Neural cell (in vitro differentiated cells): ENCODE measurements around the gene SLC36A3. TPM values are rescaled to one million over a fixed set of nuclear protein-coding genes. Genes with fewer than 3 reads are reported as not detected.

Source experiments
- H2AFZ ChIP-seq: fragments of 200-600, 300-800 bp; sonication (generic), shearing (Covaris generic); 2 replicates; pipeline ENCODE4 v1.6.0; 2014; ENCODE audit warnings: low read depth, mild to moderate bottlenecking, antibody characterized with exemption, low read length, moderate library complexity
- H3F3A ChIP-seq: fragments of 200-600 bp; shearing (Covaris generic); 2 replicates; pipeline ENCODE4 v1.6.1; 2016; ENCODE audit warnings: mild to moderate bottlenecking, moderate library complexity, mixed read lengths, antibody characterized with exemption, low read length; ENCODE audit not compliant: insufficient read depth, poor library complexity, severe bottlenecking
- H3K27ac ChIP-seq: fragments of 200-600, 300-800 bp; sonication (generic), shearing (Covaris generic); 2 replicates; pipeline ENCODE4 v1.5.1; 2014; ENCODE audit warnings: mild to moderate bottlenecking, low read length, moderate library complexity
- H3K27me3 ChIP-seq: fragments of 300-800, 200-600 bp; sonication (generic), shearing (Covaris generic); 2 replicates; pipeline ENCODE4 v1.6.0; 2014; ENCODE audit warnings: mild to moderate bottlenecking, low read depth, low read length, moderate library complexity; ENCODE audit not compliant: insufficient read depth
- H3K36me3 ChIP-seq: fragments of 300-800, 200-600 bp; sonication (generic), shearing (Covaris generic); 2 replicates; pipeline ENCODE4 v1.5.1; 2014; ENCODE audit warnings: mild to moderate bottlenecking, antibody characterized with exemption, low read length, moderate library complexity; ENCODE audit not compliant: insufficient read depth
- H3K4me2 ChIP-seq: fragments of 300-800, 200-600 bp; sonication (generic), shearing (Covaris generic); 2 replicates; pipeline ENCODE4 v1.6.0; 2014; ENCODE audit warnings: mild to moderate bottlenecking, low read length
- H3K4me3 ChIP-seq: fragments of 300-800, 200-600 bp; sonication (generic), shearing (Covaris generic); 2 replicates; pipeline ENCODE4 v1.5.1; 2014; ENCODE audit warnings: mild to moderate bottlenecking, low read length, moderate library complexity
- H3K79me2 ChIP-seq: fragments of 200-600 bp; shearing (Covaris generic); replicated peaks from 2 replicates; pipeline ENCODE4 v1.6.0; 2014; ENCODE audit warnings: mild to moderate bottlenecking, low read length, moderate library complexity; ENCODE audit not compliant: insufficient read depth
- H3K9ac ChIP-seq: fragments of 300-800, 200-600 bp; sonication (generic), shearing (Covaris generic); 2 replicates; pipeline ENCODE4 v1.6.1; 2016; ENCODE audit warnings: mild to moderate bottlenecking, low read length, mixed read lengths
- H3K9me2 ChIP-seq: fragments of 200-600 bp; shearing (Covaris generic); 2 replicates; pipeline ENCODE4 v1.6.1; 2016; ENCODE audit warnings: mild to moderate bottlenecking, low read length, mixed read lengths; ENCODE audit not compliant: insufficient read depth
- H3K9me3 ChIP-seq: fragments of 200-600, 300-800 bp; sonication (generic), shearing (Covaris generic); 2 replicates; pipeline ENCODE4 v1.6.1; 2016; ENCODE audit warnings: mild to moderate bottlenecking, mixed run types, low read length, moderate library complexity, mixed read lengths
- H4K20me1 ChIP-seq: fragments of 200-600 bp; shearing (Covaris generic); 2 replicates; pipeline ENCODE4 v1.6.1; 2016; ENCODE audit warnings: mild to moderate bottlenecking, mixed run types; ENCODE audit not compliant: insufficient read depth
- EZH2 ChIP-seq: fragments of 200-600, 300-800 bp; shearing (Covaris generic), sonication (generic); IDR thresholded peaks from 2 replicates; pipeline ENCODE4 v1.6.1; 2014; ENCODE audit warnings: antibody characterized with exemption, low read length, borderline replicate concordance, mild to moderate bottlenecking; ENCODE audit not compliant: insufficient read depth, poor library complexity, severe bottlenecking
- MXI1 ChIP-seq: fragments of 450-650 bp; conservative IDR thresholded peaks from 2 replicates; pipeline ENCODE4 v1.6.1; 2014; ENCODE audit warnings: antibody characterized with exemption, mild to moderate bottlenecking; ENCODE audit not compliant: poor library complexity, severe bottlenecking
- POLR2AphosphoS5 ChIP-seq: IDR thresholded peaks from 2 replicates; pipeline ENCODE4 v1.6.1; 2012
- RAD21 ChIP-seq: fragments of 450-650 bp; conservative IDR thresholded peaks from 2 replicates; pipeline ENCODE4 v1.6.1; 2014; ENCODE audit warnings: antibody characterized with exemption, mild to moderate bottlenecking, moderate library complexity
- SMC3 ChIP-seq: fragments of 450-650 bp; conservative IDR thresholded peaks from 2 replicates; pipeline ENCODE4 v1.6.1; 2014; ENCODE audit warnings: antibody characterized with exemption, mild to moderate bottlenecking, moderate library complexity; ENCODE audit not compliant: poor library complexity
- TAF1 ChIP-seq: IDR thresholded peaks from 2 replicates; pipeline ENCODE4 v1.6.1; 2012; ENCODE audit warnings: low read depth
- polyA plus RNA-seq: library from polyadenylated mRNA; depleted of rRNA; stranded (reverse); fragments of >200 nt; gene quantifications from 2 replicates; pipeline ENCODE4 v1.2.3, GENCODE V29; 2014
- TF ChIP-seq, protein P1 (sequence below): fragments of 450-650 bp; IDR thresholded peaks from 2 replicates; pipeline ENCODE4 v1.5.1; 2014; ENCODE audit warnings: antibody characterized with exemption, mild to moderate bottlenecking, moderate library complexity; ENCODE audit not compliant: poor library complexity, severe bottlenecking
- TF ChIP-seq, protein P2 (sequence below): IDR thresholded peaks from 2 replicates; pipeline ENCODE4 v1.6.1; 2012; ENCODE audit warnings: borderline replicate concordance

SLC36A3 gene
- polyA plus RNA-seq, 1 donor from 2014 or later, result not detected

DNA sequence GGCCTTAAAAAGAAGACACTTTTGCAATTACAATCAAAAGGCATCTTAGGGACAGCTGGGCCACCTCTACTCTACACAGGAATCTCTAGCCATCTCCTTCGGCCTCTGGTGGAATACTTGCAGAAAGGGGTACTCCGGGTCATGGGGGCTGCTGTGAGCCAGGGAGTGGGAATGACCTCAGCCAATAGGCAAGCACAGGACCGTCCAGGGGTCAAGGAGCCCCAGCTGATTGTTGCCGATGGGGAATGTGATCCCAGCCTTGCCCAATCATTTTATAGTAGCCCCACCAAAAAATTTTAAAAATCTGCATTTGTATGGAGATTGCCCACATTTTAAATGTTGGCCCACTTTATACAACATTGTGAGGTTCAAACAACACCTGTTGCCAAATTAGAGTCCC is 16.9 kb upstream of the SLC36A3 start:
- TF ChIP-seq SMC3 (no peak), POLR2AphosphoS5 (no peak)
- H3K4me2 ChIP-seq, result no peak overlapping the region

DNA sequence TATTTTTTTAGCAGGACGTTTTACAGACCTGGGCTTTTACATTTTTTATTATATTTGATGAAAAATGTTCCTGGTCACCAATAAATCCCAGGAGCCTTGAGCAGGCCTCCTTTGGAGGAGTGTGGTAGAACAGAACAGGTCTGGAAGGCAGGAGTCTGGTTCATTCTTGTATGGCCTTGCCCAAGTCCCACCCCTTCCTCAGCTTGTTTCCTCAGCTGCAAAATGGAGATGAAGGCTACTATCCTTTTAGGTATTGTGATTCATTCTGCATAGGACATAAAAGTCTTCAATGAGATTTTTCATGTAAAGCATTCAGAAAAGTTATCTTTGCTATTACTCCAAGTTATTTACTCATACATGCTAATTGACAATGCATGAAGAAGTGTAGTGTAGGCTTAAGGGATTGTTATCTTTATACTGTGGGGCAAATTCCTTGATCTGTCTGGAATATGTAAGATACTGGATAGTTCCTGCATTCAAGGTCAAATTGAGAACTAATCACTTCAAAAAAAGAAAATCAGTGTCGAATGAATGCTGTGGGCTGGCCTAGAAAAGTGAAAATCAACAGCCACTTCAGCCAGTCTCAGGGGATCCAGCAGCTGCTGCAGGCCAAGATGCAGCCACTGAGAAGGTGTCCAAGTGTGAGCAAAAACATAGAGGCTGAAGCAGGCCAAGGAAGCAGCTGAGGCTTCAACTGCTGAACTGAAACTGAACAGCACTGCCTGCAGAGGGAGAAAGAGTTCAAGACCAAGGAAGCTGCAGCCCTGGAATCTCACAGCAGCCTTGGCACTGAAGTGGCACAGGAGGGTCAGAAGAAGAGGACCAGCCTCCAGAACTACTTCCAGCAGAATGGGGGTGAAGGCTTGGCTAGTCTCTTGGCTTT is 15.5 kb upstream of the SLC36A3 start:
- no peaks in the 10 kb centered on the region for H3K36me3 ChIP-seq
- H3K9me3 ChIP-seq, result no peaks in the 10 kb centered on the region
- H3K4me3 ChIP-seq, result no peak overlapping the region
- H3F3A ChIP-seq, result no peaks in the 10 kb centered on the region
- H3K79me2 ChIP-seq, result no peaks in the 10 kb centered on the region
- no peaks in the 10 kb centered on the region for H4K20me1 ChIP-seq
- H3K9me2 ChIP-seq, result no peaks in the 10 kb centered on the region
- H3K4me2 ChIP-seq, result no peak overlapping the region
- H2AFZ ChIP-seq, result no peak overlapping the region
- H3K27ac ChIP-seq, result no peak overlapping the region
- TF ChIP-seq RAD21 (no peak), TAF1 (no peak)
- H3K9ac ChIP-seq, result no peak overlapping the region
- H3K27me3 ChIP-seq, result no peaks in the 10 kb centered on the region

More for the DNA sequence above, 16.9 kb upstream of the SLC36A3 start:
- H2AFZ ChIP-seq, result no peak overlapping the region
- H4K20me1 ChIP-seq, result no peaks in the 10 kb centered on the region
- H3K9me2 ChIP-seq, result no peaks in the 10 kb centered on the region
- no peak overlapping the region for H3K4me3 ChIP-seq
- no peak overlapping the region for H3K27ac ChIP-seq
- no peaks in the 10 kb centered on the region for H3K27me3 ChIP-seq
- no peaks in the 10 kb centered on the region for H3K79me2 ChIP-seq
- no peaks in the 10 kb centered on the region for H3K36me3 ChIP-seq
- no peaks in the 10 kb centered on the region for H3K9me3 ChIP-seq
- no peak overlapping the region for H3K9ac ChIP-seq
- H3F3A ChIP-seq, result no peaks in the 10 kb centered on the region

DNA sequence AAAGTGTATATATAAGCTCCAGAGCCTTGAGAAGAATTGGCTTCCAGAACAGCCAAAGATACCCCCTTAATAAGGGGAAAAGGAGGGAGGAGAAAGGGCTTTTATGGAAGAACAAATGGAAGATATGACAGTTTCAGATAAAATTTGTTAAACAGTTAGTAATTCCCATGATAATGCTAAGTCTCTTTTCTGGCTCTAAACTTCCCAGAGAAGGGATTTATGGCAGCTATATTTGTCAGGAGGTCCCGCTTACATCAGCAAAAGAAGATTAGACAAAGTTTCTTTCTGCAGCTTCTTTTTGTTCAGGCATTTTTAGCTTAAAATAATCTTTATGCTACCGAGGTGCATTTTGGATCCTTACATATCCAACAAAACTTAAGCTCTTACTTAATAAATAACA is 14.3 kb upstream of the SLC36A3 start:
- Histone ChIP-seq H3K27ac (no peak overlapping the region), H3K4me2 (no peak overlapping the region), H4K20me1 (no peaks in the 10 kb centered on the region), H2AFZ (no peak overlapping the region), H3K36me3 (no peaks in the 10 kb centered on the region), H3K4me3 (no peak overlapping the region), H3F3A (no peaks in the 10 kb centered on the region), H3K27me3 (no peaks in the 10 kb centered on the region), H3K9me2 (no peaks in the 10 kb centered on the region), H3K9ac (no peak overlapping the region), H3K9me3 (no peaks in the 10 kb centered on the region), H3K79me2 (no peaks in the 10 kb centered on the region)
- TF ChIP-seq MXI1 (no peak), POLR2AphosphoS5 (no peak), TAF1 (no peak), SMC3 (no peak), RAD21 (no peak), EZH2 (no peak)
- TF ChIP-seq, protein P1, sequence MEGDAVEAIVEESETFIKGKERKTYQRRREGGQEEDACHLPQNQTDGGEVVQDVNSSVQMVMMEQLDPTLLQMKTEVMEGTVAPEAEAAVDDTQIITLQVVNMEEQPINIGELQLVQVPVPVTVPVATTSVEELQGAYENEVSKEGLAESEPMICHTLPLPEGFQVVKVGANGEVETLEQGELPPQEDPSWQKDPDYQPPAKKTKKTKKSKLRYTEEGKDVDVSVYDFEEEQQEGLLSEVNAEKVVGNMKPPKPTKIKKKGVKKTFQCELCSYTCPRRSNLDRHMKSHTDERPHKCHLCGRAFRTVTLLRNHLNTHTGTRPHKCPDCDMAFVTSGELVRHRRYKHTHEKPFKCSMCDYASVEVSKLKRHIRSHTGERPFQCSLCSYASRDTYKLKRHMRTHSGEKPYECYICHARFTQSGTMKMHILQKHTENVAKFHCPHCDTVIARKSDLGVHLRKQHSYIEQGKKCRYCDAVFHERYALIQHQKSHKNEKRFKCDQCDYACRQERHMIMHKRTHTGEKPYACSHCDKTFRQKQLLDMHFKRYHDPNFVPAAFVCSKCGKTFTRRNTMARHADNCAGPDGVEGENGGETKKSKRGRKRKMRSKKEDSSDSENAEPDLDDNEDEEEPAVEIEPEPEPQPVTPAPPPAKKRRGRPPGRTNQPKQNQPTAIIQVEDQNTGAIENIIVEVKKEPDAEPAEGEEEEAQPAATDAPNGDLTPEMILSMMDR, result no peak
- TF ChIP-seq, protein P2, sequence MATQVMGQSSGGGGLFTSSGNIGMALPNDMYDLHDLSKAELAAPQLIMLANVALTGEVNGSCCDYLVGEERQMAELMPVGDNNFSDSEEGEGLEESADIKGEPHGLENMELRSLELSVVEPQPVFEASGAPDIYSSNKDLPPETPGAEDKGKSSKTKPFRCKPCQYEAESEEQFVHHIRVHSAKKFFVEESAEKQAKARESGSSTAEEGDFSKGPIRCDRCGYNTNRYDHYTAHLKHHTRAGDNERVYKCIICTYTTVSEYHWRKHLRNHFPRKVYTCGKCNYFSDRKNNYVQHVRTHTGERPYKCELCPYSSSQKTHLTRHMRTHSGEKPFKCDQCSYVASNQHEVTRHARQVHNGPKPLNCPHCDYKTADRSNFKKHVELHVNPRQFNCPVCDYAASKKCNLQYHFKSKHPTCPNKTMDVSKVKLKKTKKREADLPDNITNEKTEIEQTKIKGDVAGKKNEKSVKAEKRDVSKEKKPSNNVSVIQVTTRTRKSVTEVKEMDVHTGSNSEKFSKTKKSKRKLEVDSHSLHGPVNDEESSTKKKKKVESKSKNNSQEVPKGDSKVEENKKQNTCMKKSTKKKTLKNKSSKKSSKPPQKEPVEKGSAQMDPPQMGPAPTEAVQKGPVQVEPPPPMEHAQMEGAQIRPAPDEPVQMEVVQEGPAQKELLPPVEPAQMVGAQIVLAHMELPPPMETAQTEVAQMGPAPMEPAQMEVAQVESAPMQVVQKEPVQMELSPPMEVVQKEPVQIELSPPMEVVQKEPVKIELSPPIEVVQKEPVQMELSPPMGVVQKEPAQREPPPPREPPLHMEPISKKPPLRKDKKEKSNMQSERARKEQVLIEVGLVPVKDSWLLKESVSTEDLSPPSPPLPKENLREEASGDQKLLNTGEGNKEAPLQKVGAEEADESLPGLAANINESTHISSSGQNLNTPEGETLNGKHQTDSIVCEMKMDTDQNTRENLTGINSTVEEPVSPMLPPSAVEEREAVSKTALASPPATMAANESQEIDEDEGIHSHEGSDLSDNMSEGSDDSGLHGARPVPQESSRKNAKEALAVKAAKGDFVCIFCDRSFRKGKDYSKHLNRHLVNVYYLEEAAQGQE, result no peak
